ENCODE data around the gene RAPGEF4.

DNA sequence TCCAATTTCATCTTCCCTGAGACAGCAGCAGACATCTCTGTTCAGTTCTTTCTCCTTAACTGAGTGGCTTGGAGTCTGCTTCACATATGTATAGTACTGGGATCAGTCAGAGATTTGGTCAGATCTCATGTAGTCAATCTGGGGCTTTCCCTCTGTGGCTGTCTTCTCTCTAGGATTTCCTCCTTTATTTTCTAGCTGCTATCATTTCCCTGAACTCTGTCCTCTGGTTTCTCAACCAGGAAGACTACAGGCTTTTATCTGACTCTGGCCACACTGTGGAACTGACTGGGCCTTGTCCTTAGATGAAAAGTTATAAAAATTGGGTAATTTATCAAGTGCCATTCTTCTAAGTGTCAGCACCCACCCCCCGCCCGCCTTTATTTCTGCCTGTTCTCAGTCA is 121.0 kb downstream of the RAPGEF4 start:
- TF ChIP-seq FOXK2 (conservative IDR thresholded peaks at IDR 0.05 in 1 of 2, IDR thresholded peaks at IDR 0.05 in 1 of 2; ENCODE audit: low read depth in 2 of 2) (no peak), TRIM25 (IDR thresholded peaks at IDR 0.05; ENCODE audit: borderline replicate concordance) (no peak), KAT7 (CRISPR knock-in tag; IDR thresholded peaks at IDR 0.05; ENCODE audit: borderline replicate concordance) (no peak), RNF2 (IDR thresholded peaks at IDR 0.05) (no peak), ZKSCAN1 (IDR thresholded peaks at IDR 0.05; ENCODE audit: low read depth, low read length) (no peak), POLR2A (conservative IDR thresholded peaks at IDR 0.05) (no peak), EZH2 (IDR thresholded peaks at IDR 0.05; ENCODE audit: borderline replicate concordance, low read depth, low read length) (no peak), CBX2 (IDR thresholded peaks at IDR 0.05; ENCODE audit: insufficient read depth, low read length, poor library complexity, severe bottlenecking) (no peak), ZNF347 (CRISPR knock-in tag; IDR thresholded peaks at IDR 0.05; ENCODE audit: low read depth) (no peak), HIVEP1 (CRISPR knock-in tag; IDR thresholded peaks at IDR 0.05) (no peak), GABPB1 (CRISPR knock-in tag; IDR thresholded peaks at IDR 0.05) (no peak), RBM34 (IDR thresholded peaks at IDR 0.05; ENCODE audit: borderline replicate concordance, insufficient read depth, low read length) (no peak), CTBP1 (IDR thresholded peaks at IDR 0.05; ENCODE audit: borderline replicate concordance) (no peak)
- TF ChIP-seq, protein P1, sequence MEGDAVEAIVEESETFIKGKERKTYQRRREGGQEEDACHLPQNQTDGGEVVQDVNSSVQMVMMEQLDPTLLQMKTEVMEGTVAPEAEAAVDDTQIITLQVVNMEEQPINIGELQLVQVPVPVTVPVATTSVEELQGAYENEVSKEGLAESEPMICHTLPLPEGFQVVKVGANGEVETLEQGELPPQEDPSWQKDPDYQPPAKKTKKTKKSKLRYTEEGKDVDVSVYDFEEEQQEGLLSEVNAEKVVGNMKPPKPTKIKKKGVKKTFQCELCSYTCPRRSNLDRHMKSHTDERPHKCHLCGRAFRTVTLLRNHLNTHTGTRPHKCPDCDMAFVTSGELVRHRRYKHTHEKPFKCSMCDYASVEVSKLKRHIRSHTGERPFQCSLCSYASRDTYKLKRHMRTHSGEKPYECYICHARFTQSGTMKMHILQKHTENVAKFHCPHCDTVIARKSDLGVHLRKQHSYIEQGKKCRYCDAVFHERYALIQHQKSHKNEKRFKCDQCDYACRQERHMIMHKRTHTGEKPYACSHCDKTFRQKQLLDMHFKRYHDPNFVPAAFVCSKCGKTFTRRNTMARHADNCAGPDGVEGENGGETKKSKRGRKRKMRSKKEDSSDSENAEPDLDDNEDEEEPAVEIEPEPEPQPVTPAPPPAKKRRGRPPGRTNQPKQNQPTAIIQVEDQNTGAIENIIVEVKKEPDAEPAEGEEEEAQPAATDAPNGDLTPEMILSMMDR (IDR thresholded peaks at IDR 0.05 in 2 of 3, conservative IDR thresholded peaks at IDR 0.05 in 1 of 3; ENCODE audit: insufficient read depth in 2 of 3, low read depth in 1 of 3, low read length in 3 of 3), result no peak

All from K562 (cell line).